GM12878 (cell line): ENCODE measurements around the gene CCT4. TPM values are rescaled to one million over a fixed set of nuclear protein-coding genes. Genes with fewer than 3 reads are reported as not detected.

Experiments used
- ATAC-seq: fragments of 200-7000 bp; cut with Tn5 transposase; 3 replicates; pipeline ENCODE4 v1.9.1; 2020; ENCODE audit warnings: mild to moderate bottlenecking, moderate library complexity
- BruUV-seq: library from RNA; stranded (reverse); fragments of 400-500 nt; replicated peaks from 2 replicates; lab custom pipeline; 2021; lab: Mats Ljungman, UMichigan
- CTCF ChIA-PET: fragments of 300-600 bp; sonication (Branson Sonifier 250); formaldehyde crosslinking; extraction: SDS; loops from one replicate; lab custom pipeline; 2021; ENCODE audit warnings: inconsistent platforms; lab: Yijun Ruan, JAX
- POLR2A ChIA-PET: fragments of 350-600 bp; formaldehyde crosslinking; extraction: SDS; loops from one replicate; lab custom pipeline; 2021; ENCODE audit warnings: inconsistent platforms; lab: Charles Lee
- RAD21 ChIA-PET: fragments of 300-600 bp; sonication (Branson Sonifier 250); formaldehyde crosslinking; loops from one replicate; lab custom pipeline; 2023; ENCODE audit warnings: antibody characterized with exemption; ENCODE audit not compliant: unreplicated experiment; lab: Charles Lee
- SMC1A ChIA-PET: fragments of 300-600 bp; sonication (Branson Sonifier 250); formaldehyde crosslinking; loops from one replicate; lab custom pipeline; 2023; ENCODE audit not compliant: unreplicated experiment, uncharacterized antibody; lab: Charles Lee
- DNase-seq: peaks from one replicate; pipeline ENCODE4 v3.0.0-alpha.2; 2011; ENCODE audit warnings: low read depth, low spot score
- FAIRE-seq: peaks from 3 replicates; lab custom pipeline; 2011; peaks lifted over from hg19 to GRCh38; lab: Jason Lieb, UNC
- H2AFZ ChIP-seq: 2 replicates; pipeline ENCODE4 v1.6.0; 2011; ENCODE audit warnings: low read depth, low read length, control low read depth; ENCODE audit not compliant: control insufficient read depth
- H3K27ac ChIP-seq: 2 replicates; pipeline ENCODE4 v1.5.1; 2011; ENCODE audit warnings: control low read depth; ENCODE audit not compliant: control insufficient read depth, insufficient read depth
- H3K27me3 ChIP-seq, 2 experiments: replicated peaks in 1 of 2; 2 replicates each; pipeline versions ENCODE4 v1.6.0 to v1.6.1; 2011; ENCODE audit warnings: low read length in 1 of 2; ENCODE audit not compliant: control insufficient read depth in 2 of 2, insufficient read depth in 2 of 2
- H3K36me3 ChIP-seq, 2 experiments: 2 replicates each; pipeline ENCODE4 v1.5.1; 2011; ENCODE audit warnings: low read length in 1 of 2; ENCODE audit not compliant: control insufficient read depth in 2 of 2, insufficient read depth in 2 of 2
- H3K4me1 ChIP-seq: 2 replicates; pipeline ENCODE4 v1.6.1; 2011; ENCODE audit warnings: mild to moderate bottlenecking, low read length, moderate library complexity, mixed read lengths; ENCODE audit not compliant: control insufficient read depth, insufficient read depth
- H3K4me2 ChIP-seq: 2 replicates; pipeline ENCODE4 v1.6.0; 2011; ENCODE audit warnings: control low read depth; ENCODE audit not compliant: control insufficient read depth, insufficient read depth
- H3K4me3 ChIP-seq: fragments of 200-600 bp; sonication (generic); 2 replicates; pipeline ENCODE4 v1.5.1; 2016
- H3K79me2 ChIP-seq: 2 replicates; pipeline ENCODE4 v1.6.0; 2011; ENCODE audit warnings: low read length; ENCODE audit not compliant: control insufficient read depth, insufficient read depth
- H3K9ac ChIP-seq: 2 replicates; pipeline ENCODE4 v1.8.0; 2011; ENCODE audit warnings: low read length, control low read depth, mixed read lengths; ENCODE audit not compliant: control insufficient read depth, insufficient read depth
- H3K9me3 ChIP-seq: replicated peaks from 3 replicates; pipeline ENCODE4 v1.5.1; 2011; ENCODE audit warnings: mild to moderate bottlenecking, low read length; ENCODE audit not compliant: control insufficient read depth, insufficient read depth
- H4K20me1 ChIP-seq: 2 replicates; pipeline ENCODE4 v1.6.0; 2011; ENCODE audit not compliant: control insufficient read depth, insufficient read depth
- DPF2 ChIP-seq: fragments of 450-650 bp; IDR thresholded peaks from 2 replicates; pipeline ENCODE4 v1.6.1; 2017; ENCODE audit warnings: mild to moderate bottlenecking
- EZH2 ChIP-seq: IDR thresholded peaks from 2 replicates; pipeline ENCODE4 v1.6.1; 2012; ENCODE audit warnings: low read depth, mild to moderate bottlenecking, control low read depth, inconsistent platforms, low read length, borderline replicate concordance; ENCODE audit not compliant: control insufficient read depth
- IRF5 ChIP-seq: fragments of 450-650 bp; IDR thresholded peaks from 2 replicates; pipeline ENCODE4 v1.6.1; 2017; ENCODE audit warnings: borderline replicate concordance
- PAX5 ChIP-seq: IDR thresholded peaks from 2 replicates; pipeline ENCODE4 v1.6.1; 2011; ENCODE audit warnings: low read depth, low read length, borderline replicate concordance
- PRDM15 ChIP-seq: fragments of 450-650 bp; formaldehyde crosslinking; IDR thresholded peaks from 2 replicates; pipeline ENCODE4 v1.4.0; 2020; ENCODE audit warnings: mild to moderate bottlenecking, moderate library complexity
- RELB ChIP-seq: fragments of 450-650 bp; IDR thresholded peaks from 2 replicates; pipeline ENCODE4 v1.6.1; 2017; ENCODE audit warnings: low read depth, mild to moderate bottlenecking, moderate library complexity
- SMC3 ChIP-seq: IDR thresholded peaks from 2 replicates; pipeline ENCODE4 v1.6.1; 2011; ENCODE audit warnings: low read length, improper control_type of control experiment, borderline replicate concordance
- YY1 ChIP-seq: IDR thresholded peaks from 2 replicates; pipeline ENCODE4 v1.6.1; 2011; ENCODE audit warnings: low read depth, mild to moderate bottlenecking, low read length
- ZNF687 ChIP-seq: fragments of 450-650 bp; IDR thresholded peaks from 2 replicates; pipeline ENCODE4 v1.6.1; 2017; ENCODE audit warnings: mild to moderate bottlenecking, moderate library complexity
- WGBS: methylation state at CpG from one replicate; pipeline ENCODE4 v1.1.6; 2016; ENCODE audit warnings: low lambda C conversion rate; ENCODE audit not compliant: insufficient replicate concordance, insufficient coverage; ENCODE audit errors: missing lambda C conversion rate; 5-methylcytosine and 5-hydroxymethylcytosine counted together
- in situ Hi-C: fragments of 300-500 bp; cut with MboI; formaldehyde crosslinking; loops from 9 replicates; pipeline ENCODE4 v1.14.3; 2018; ENCODE audit warnings: mixed read lengths
- intact Hi-C: fragments of 100-400 bp; cut with micrococcal nuclease; formaldehyde crosslinking; loops from one replicate; pipeline ENCODE4 v1.14.2; 2022; ENCODE audit not compliant: unreplicated experiment
- polyA plus RNA-seq, 11 experiments: library from polyadenylated mRNA; depleted of rRNA in 4 of 11; unstranded in 6 of 11; stranded (reverse) in 5 of 11; fragments of >200 nt; fragmentation: Nextera tagmentation in 4 of 11; fragmentation: Illumina TruSeq in 1 of 11; extraction: Ambion mirVana in 4 of 11; extraction: Trizol in 1 of 11; gene quantifications; 1 replicate in 1 of 11; 2 replicates in 10 of 11; pipeline versions ENCODE4 v1.2.1 to v1.2.3, GENCODE V29; 2011 to 2016; ENCODE audit warnings: inconsistent platforms in 2 of 11, missing spikeins in 2 of 11, low read depth in 1 of 11
- total RNA-seq, 4 experiments: library from RNA; depleted of rRNA in 3 of 4; stranded (reverse); fragments of >200 nt in 3 of 4; fragmentation: Illumina TruSeq in 1 of 4; extraction: Trizol in 1 of 4; gene quantifications; 2 replicates each; pipeline versions ENCODE4 v1.2.1 to v1.2.3, GENCODE V29; 2013 to 2021

Gene CCT4
- total and polyA plus RNA-seq, 10 of the 15 experiments (the other 5 are each of a cell fraction or from before 2014, with no cell fraction given) = 76.6 to 320 (median 211) TPM

- TF ChIP-seq RELB (peak; percentile 93), PAX5 (peak; percentile 70; the same call in 1 of the 2 replicates)
Measured at GRCh38 chr2:61905372-61906185, 17.1 kb upstream of the CCT4 start, which contains the start of gene COMMD1 (continued).

GRCh38 chr2:61900281-61900680, 11.8 kb upstream of the CCT4 start:
- no peaks in the 10 kb centered on the region for H3K4me1 ChIP-seq
- H3K36me3 ChIP-seq = no peaks in the 10 kb centered on the region
- in situ Hi-C loops (no loop called here), intact Hi-C loops (no loop called here)
- RAD21 ChIA-PET = no interaction called here
- BruUV-seq = no TSS peak
- ATAC-seq = no peak
- no peaks in the 10 kb centered on the region for H3K9me3 ChIP-seq
- FAIRE-seq = no peak
- SMC1A ChIA-PET = no interaction called here
- DNase-seq = no peak
- no peaks in the 10 kb centered on the region for H3K79me2 ChIP-seq
- no peak overlapping the region for H3K27ac ChIP-seq
- H2AFZ ChIP-seq = no peak overlapping the region
- POLR2A ChIA-PET = interaction anchor here (0.6 kb wide), 1 partner anchor 1685 kb away, joined by 4 read pairs; no protein-coding TSS in a partner anchor
- no peak overlapping the region for H3K4me3 ChIP-seq
- 47% methylated on average over 1 of the region's 1 CpG for WGBS
- CTCF ChIA-PET = no interaction called here
- no peaks in the 10 kb centered on the region for H4K20me1 ChIP-seq
- H3K9ac ChIP-seq = no peak overlapping the region
- no peak overlapping the region for H3K4me2 ChIP-seq
- H3K27me3 ChIP-seq = no peaks in the 10 kb centered on the region
- TF ChIP-seq IRF5 = no peak
- no peak for TF ChIP-seq EZH2
- no peak for TF ChIP-seq PRDM15 (CRISPR knock-in tag)
- TF ChIP-seq DPF2 = no peak
- TF ChIP-seq SMC3 = no peak
- TF ChIP-seq ZNF687 = no peak
- TF ChIP-seq YY1 = no peak
